ENCODE results near the gene PLEKHM1. TPM values are rescaled to one million over a fixed set of nuclear protein-coding genes. Genes with fewer than 3 reads are reported as not detected.
"Not testable (repeated sequence)": the region's sequence is repeated elsewhere in the genome, so short reads cannot be mapped to it uniquely, and the experiment has no call there.

Gene PLEKHM1
- total and polyA plus RNA-seq, 2 of the 4 experiments (the other 2 are of a cell fraction): 4.7 to 16.4 TPM

DNA sequence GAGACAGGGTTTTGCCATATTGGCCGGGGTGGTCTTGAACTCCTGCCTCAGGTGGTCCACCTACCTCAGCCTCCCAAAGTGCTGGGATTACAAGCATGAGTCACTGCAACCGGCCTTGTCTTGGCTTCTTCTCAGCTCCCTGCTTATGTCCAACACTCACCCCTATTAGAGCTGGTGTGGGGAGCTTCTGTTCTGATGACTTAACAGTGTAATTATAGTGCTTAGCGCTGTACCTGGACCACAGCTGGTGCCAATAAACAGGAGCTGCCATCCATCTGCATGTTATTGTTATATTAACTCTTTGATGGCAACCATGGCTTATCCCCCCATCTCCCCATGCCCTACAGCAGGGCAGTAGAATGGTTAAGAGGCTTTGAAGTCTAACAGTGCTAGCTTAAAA is 15.6 kb upstream of the PLEKHM1 start:
- H3K27ac ChIP-seq (ENCODE audit: insufficient read depth, low read length); intact Hi-C loops (cut with micrococcal nuclease); H4K91ac ChIP-seq (ENCODE audit: insufficient read depth, low read depth, low read length); H2BK120ac ChIP-seq (ENCODE audit: low read depth, low read length); H2BK15ac ChIP-seq (ENCODE audit: low read depth, low read length); H3K9me3 ChIP-seq (ENCODE audit: control insufficient read depth, insufficient read depth, low read length); H3K27me3 ChIP-seq (ENCODE audit: control insufficient read depth, insufficient read depth, low read length); dilution Hi-C loops (cut with HindIII; ENCODE audit: low sequenced_read_pairs, unreplicated experiment); CTCF ChIA-PET; H2BK5ac ChIP-seq (ENCODE audit: low read depth, low read length, poor library complexity, severe bottlenecking); H3K14ac ChIP-seq (replicated peaks; ENCODE audit: low read depth, low read length); H3K9me1 ChIP-seq (ENCODE audit: insufficient read depth, low read length); ATAC-seq (ENCODE audit: low read depth); H3K4ac ChIP-seq (ENCODE audit: low read depth, low read length); H2AFZ ChIP-seq (replicated peaks; ENCODE audit: low read length, poor library complexity); H3K23ac ChIP-seq (ENCODE audit: low read depth, low read length); H3K36me3 ChIP-seq (ENCODE audit: control insufficient read depth, insufficient read depth, low read length); H4K5ac ChIP-seq (ENCODE audit: low read depth, low read length); H4K8ac ChIP-seq (ENCODE audit: low read depth in 2 of 2, low read length in 2 of 2); in situ Hi-C loops (cut with MboI; ENCODE audit: low sequenced_read_pairs); DNase-seq; H3K4me2 ChIP-seq (ENCODE audit: low read depth, low read length); H3K56ac ChIP-seq (ENCODE audit: extremely low read depth, insufficient read depth, low read length); H2BK20ac ChIP-seq (ENCODE audit: low read depth, low read length); H3K4me3 ChIP-seq (ENCODE audit: insufficient read depth, low read depth, low read length); H2AK5ac ChIP-seq (ENCODE audit: low read depth, low read length); H2AK9ac ChIP-seq (replicated peaks; ENCODE audit: low read depth, low read length, poor library complexity); H3K9ac ChIP-seq (ENCODE audit: low read depth, low read length); BruUV-seq (replicated peaks); H3K18ac ChIP-seq (ENCODE audit: low read depth, low read length); H4K20me1 ChIP-seq (ENCODE audit: insufficient read depth, low read length); H3K79me1 ChIP-seq (ENCODE audit: low read depth in 1 of 2, low read length in 2 of 2); H3K4me1 ChIP-seq (ENCODE audit: control insufficient read depth, insufficient read depth, low read length): not testable (repeated sequence)
- WGBS, 2 experiments (ENCODE audit: extremely low coverage in 2 of 2, insufficient read length in 1 of 2): no CpG with 5 or more reads among the region's 3 CpGs
- POLR2A ChIA-PET (ENCODE audit: unreplicated experiment): interaction anchor here (0.7 kb wide), 1 partner anchor 201 kb away, joined by 4 read pairs; no protein-coding TSS in a partner anchor

DNA sequence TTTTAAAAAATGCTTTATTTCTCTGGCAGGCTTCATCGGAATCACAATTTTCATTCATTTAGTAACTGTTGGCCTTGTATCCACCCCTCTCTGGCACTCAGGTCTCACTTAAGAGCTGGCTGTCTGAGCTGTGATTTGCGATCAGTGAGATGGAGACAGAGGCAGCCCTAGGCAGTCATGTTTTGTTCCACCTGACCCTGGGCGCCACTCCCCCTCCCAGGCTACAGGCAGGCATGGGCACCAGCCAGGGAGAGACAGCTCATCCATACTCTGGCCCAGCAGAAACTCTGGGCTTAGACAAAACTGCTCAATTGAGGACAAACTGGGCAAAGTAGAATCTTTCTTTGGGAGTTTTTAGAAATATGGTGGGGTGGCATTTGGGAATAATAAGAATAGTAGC is 14.7 kb upstream of the PLEKHM1 start:
- H3K9ac ChIP-seq (ENCODE audit: low read depth, low read length); H3K9me1 ChIP-seq (ENCODE audit: insufficient read depth, low read length); H3K56ac ChIP-seq (ENCODE audit: extremely low read depth, insufficient read depth, low read length); H2AFZ ChIP-seq (replicated peaks; ENCODE audit: low read length, poor library complexity); H3K27me3 ChIP-seq (ENCODE audit: control insufficient read depth, insufficient read depth, low read length); H4K5ac ChIP-seq (ENCODE audit: low read depth, low read length); H4K8ac ChIP-seq (ENCODE audit: low read depth in 2 of 2, low read length in 2 of 2); H3K9me3 ChIP-seq (ENCODE audit: control insufficient read depth, insufficient read depth, low read length); H3K79me1 ChIP-seq (ENCODE audit: low read depth in 1 of 2, low read length in 2 of 2); H2BK20ac ChIP-seq (ENCODE audit: low read depth, low read length); H3K36me3 ChIP-seq (ENCODE audit: control insufficient read depth, insufficient read depth, low read length); H4K91ac ChIP-seq (ENCODE audit: insufficient read depth, low read depth, low read length); H3K4me3 ChIP-seq (ENCODE audit: insufficient read depth, low read depth, low read length); DNase-seq; H2BK120ac ChIP-seq (ENCODE audit: low read depth, low read length); H3K4me2 ChIP-seq (ENCODE audit: low read depth, low read length); in situ Hi-C loops (cut with MboI; ENCODE audit: low sequenced_read_pairs); ATAC-seq (ENCODE audit: low read depth); intact Hi-C loops (cut with micrococcal nuclease); H3K18ac ChIP-seq (ENCODE audit: low read depth, low read length); BruUV-seq (replicated peaks); H3K27ac ChIP-seq (ENCODE audit: insufficient read depth, low read length); dilution Hi-C loops (cut with HindIII; ENCODE audit: low sequenced_read_pairs, unreplicated experiment); POLR2A ChIA-PET (ENCODE audit: unreplicated experiment); H2BK5ac ChIP-seq (ENCODE audit: low read depth, low read length, poor library complexity, severe bottlenecking); H2AK9ac ChIP-seq (replicated peaks; ENCODE audit: low read depth, low read length, poor library complexity); H3K4ac ChIP-seq (ENCODE audit: low read depth, low read length); H3K14ac ChIP-seq (replicated peaks; ENCODE audit: low read depth, low read length); CTCF ChIA-PET; H4K20me1 ChIP-seq (ENCODE audit: insufficient read depth, low read length); H3K23ac ChIP-seq (ENCODE audit: low read depth, low read length); H2AK5ac ChIP-seq (ENCODE audit: low read depth, low read length); H3K4me1 ChIP-seq (ENCODE audit: control insufficient read depth, insufficient read depth, low read length); H2BK15ac ChIP-seq (ENCODE audit: low read depth, low read length): not testable (repeated sequence)
- no CpG with 5 or more reads among the region's 3 CpGs for WGBS, 2 experiments (ENCODE audit: extremely low coverage in 2 of 2, insufficient read length in 1 of 2)
